ENCODE results near the gene GEMIN5.

The GEMIN5 gene

GRCh38 chr5:154840435-154841272 lies 97.4 kb downstream of the GEMIN5 start:
- CTCF ChIA-PET = interaction anchor here (0.7 kb wide), 2 partner anchors 34 to 866 kb away, joined by 3 read pairs; no protein-coding TSS in a partner anchor
- TF ChIP-seq CTBP1 (IDR thresholded peaks at IDR 0.05; ENCODE audit: borderline replicate concordance) (no peak), L3MBTL2 (conservative IDR thresholded peaks at IDR 0.05) (no peak), PKNOX1 (IDR thresholded peaks at IDR 0.05) (no peak), FOXA1 (IDR thresholded peaks at IDR 0.05) (no peak), FOXM1 (IDR thresholded peaks at IDR 0.05; ENCODE audit: borderline replicate concordance) (no peak), BHLHE40 (IDR thresholded peaks at IDR 0.05; ENCODE audit: borderline replicate concordance) (no peak), ZNF384 (IDR thresholded peaks at IDR 0.05) (no peak), HDGF (IDR thresholded peaks at IDR 0.05; ENCODE audit: borderline replicate concordance) (no peak)
- DNase-seq (ENCODE audit: extremely low spot score) = no peak
- POLR2A ChIA-PET = interaction anchor here (1.8 to 1.9 kb wide), 2 partner anchors 10 to 17 kb away, joined by 7 read pairs; partner anchors contain the start of genes CNOT8 and FAXDC2

Data from HEK293T (cell line).